H9 (cell line): ENCODE data around the gene PIMREG. TPM values are rescaled to one million over a fixed set of nuclear protein-coding genes. Genes with fewer than 3 reads are reported as not detected.

Experiments used
- DNase-seq: peaks from one replicate; pipeline ENCODE4 v3.0.0-alpha.2; 2017
- H2AFZ ChIP-seq: one replicate; pipeline ENCODE4 v1.6.1; 2013; ENCODE audit warnings: mild to moderate bottlenecking, low read length, control low read depth, moderate library complexity
- H2AK5ac ChIP-seq: 2 replicates; pipeline ENCODE4 v1.6.1; 2013; ENCODE audit warnings: low read length, control low read depth, mixed read lengths; ENCODE audit not compliant: insufficient read length
- H2BK120ac ChIP-seq: one replicate; pipeline ENCODE4 v1.6.1; 2013; ENCODE audit warnings: low read depth, mild to moderate bottlenecking, low read length, control low read depth, inconsistent platforms; ENCODE audit not compliant: poor library complexity, severe bottlenecking
- H2BK12ac ChIP-seq: 2 replicates; pipeline ENCODE4 v1.6.1; 2013; ENCODE audit warnings: low read length, control low read depth, mixed read lengths, low read depth; ENCODE audit not compliant: insufficient read length
- H2BK15ac ChIP-seq: 2 replicates; pipeline ENCODE4 v1.6.1; 2013; ENCODE audit warnings: low read depth, low read length, control low read depth
- H2BK20ac ChIP-seq: one replicate; pipeline ENCODE4 v1.6.1; 2013; ENCODE audit warnings: low read depth, mild to moderate bottlenecking, low read length, control low read depth, inconsistent platforms; ENCODE audit not compliant: poor library complexity, severe bottlenecking
- H2BK5ac ChIP-seq: 2 replicates; pipeline ENCODE4 v1.6.1; 2013; ENCODE audit warnings: low read length, control low read depth, mixed read lengths; ENCODE audit not compliant: insufficient read length
- H3K14ac ChIP-seq: 2 replicates; pipeline ENCODE4 v1.6.1; 2013; ENCODE audit warnings: low read length, control low read depth; ENCODE audit not compliant: insufficient read depth
- H3K18ac ChIP-seq: 2 replicates; pipeline ENCODE4 v1.6.1; 2013; ENCODE audit warnings: low read depth, mild to moderate bottlenecking, mixed read lengths, low read length, control low read depth; ENCODE audit not compliant: insufficient read length
- H3K23ac ChIP-seq: 2 replicates; pipeline ENCODE4 v1.6.1; 2013; ENCODE audit warnings: low read length, control low read depth, mixed read lengths, low read depth; ENCODE audit not compliant: insufficient read length
- H3K23me2 ChIP-seq: 2 replicates; pipeline ENCODE4 v1.6.1; 2013; ENCODE audit warnings: low read depth, mild to moderate bottlenecking, mixed read lengths, low read length, control low read depth; ENCODE audit not compliant: insufficient read length, poor library complexity, severe bottlenecking
- H3K27ac ChIP-seq: 2 replicates; pipeline ENCODE4 v1.5.1; 2013; ENCODE audit warnings: low read length, control low read depth, mixed read lengths, low read depth; ENCODE audit not compliant: insufficient read length
- H3K27me3 ChIP-seq: 2 replicates; pipeline ENCODE4 v1.6.1; 2013; ENCODE audit warnings: low read length, control low read depth, inconsistent platforms; ENCODE audit not compliant: insufficient read depth
- H3K4ac ChIP-seq: 2 replicates; pipeline ENCODE4 v1.6.1; 2013; ENCODE audit warnings: low read depth, mild to moderate bottlenecking, control low read depth, inconsistent platforms, low read length, moderate library complexity
- H3K4me1 ChIP-seq: 2 replicates; pipeline ENCODE4 v1.6.1; 2013; ENCODE audit warnings: low read length, control low read depth, inconsistent platforms; ENCODE audit not compliant: insufficient read depth
- H3K4me2 ChIP-seq: 2 replicates; pipeline ENCODE4 v1.6.1; 2013; ENCODE audit warnings: low read length, control low read depth, mixed read lengths; ENCODE audit not compliant: insufficient read length, insufficient read depth
- H3K56ac ChIP-seq: 2 replicates; pipeline ENCODE4 v1.6.1; 2013; ENCODE audit warnings: low read depth, mild to moderate bottlenecking, mixed read lengths, low read length, control low read depth; ENCODE audit not compliant: insufficient read length
- H3K79me1 ChIP-seq: 2 replicates; pipeline ENCODE4 v1.6.1; 2013; ENCODE audit warnings: low read depth, mild to moderate bottlenecking, moderate library complexity, low read length, control low read depth, inconsistent platforms; ENCODE audit not compliant: insufficient read depth, poor library complexity, severe bottlenecking
- H3K79me2 ChIP-seq: 2 replicates; pipeline ENCODE4 v1.6.1; 2013; ENCODE audit warnings: low read length, control low read depth, inconsistent platforms; ENCODE audit not compliant: insufficient read depth
- H3K9ac ChIP-seq: 2 replicates; pipeline ENCODE4 v1.6.1; 2013; ENCODE audit warnings: low read length, control low read depth, mixed read lengths; ENCODE audit not compliant: insufficient read length; ENCODE audit errors: extremely low read depth
- H3K9me3 ChIP-seq: one replicate; pipeline ENCODE4 v1.6.1; 2013; ENCODE audit warnings: low read depth, low read length, inconsistent platforms; ENCODE audit not compliant: control insufficient read depth
- H3T11ph ChIP-seq: one replicate; pipeline ENCODE4 v1.6.1; 2013; ENCODE audit warnings: mild to moderate bottlenecking, low read length, control low read depth, inconsistent platforms
- H4K20me1 ChIP-seq: one replicate; pipeline ENCODE4 v1.6.1; 2013; ENCODE audit not compliant: control insufficient read depth, insufficient read length, insufficient read depth
- H4K5ac ChIP-seq: 2 replicates; pipeline ENCODE4 v1.6.1; 2013; ENCODE audit warnings: low read depth, mild to moderate bottlenecking, mixed read lengths, low read length, control low read depth; ENCODE audit not compliant: insufficient read length
- H4K8ac ChIP-seq: replicated peaks from 2 replicates; pipeline ENCODE4 v1.6.1; 2013; ENCODE audit warnings: low read length, control low read depth, mixed read lengths, low read depth; ENCODE audit not compliant: insufficient read length
- H4K91ac ChIP-seq: 2 replicates; pipeline ENCODE4 v1.6.1; 2013; ENCODE audit warnings: low read depth, mild to moderate bottlenecking, moderate library complexity, mixed read lengths, low read length, control low read depth; ENCODE audit not compliant: insufficient read length
- H3K27ac Mint-ChIP-seq, 3 experiments: 2 replicates in 2 of 3; 3 replicates in 1 of 3; pipeline ENCODE4 v1.8.0; 2020 to 2021; ENCODE audit warnings: mixed read lengths in 3 of 3, mild to moderate bottlenecking in 1 of 3, moderate library complexity in 1 of 3
- H3K27me3 Mint-ChIP-seq: 2 replicates; pipeline ENCODE4 v1.8.0; 2021; ENCODE audit warnings: low read depth, mild to moderate bottlenecking, moderate library complexity, mixed read lengths
- H3K36me3 Mint-ChIP-seq, 3 experiments: 2 replicates in 2 of 3; 3 replicates in 1 of 3; pipeline ENCODE4 v1.8.0; 2020 to 2021; ENCODE audit warnings: low read depth in 3 of 3, mixed read lengths in 3 of 3; ENCODE audit not compliant: insufficient read depth in 1 of 3
- H3K4me1 Mint-ChIP-seq, 2 experiments: 2 replicates each; pipeline ENCODE4 v1.8.0; 2020; ENCODE audit warnings: mixed read lengths in 2 of 2
- H3K4me3 Mint-ChIP-seq, 2 experiments: 2 replicates in 1 of 2; 3 replicates in 1 of 2; pipeline ENCODE4 v1.8.0; 2020 to 2021; ENCODE audit warnings: mild to moderate bottlenecking in 2 of 2, mixed read lengths in 2 of 2, moderate library complexity in 1 of 2
- H3K9me3 Mint-ChIP-seq, 2 experiments: 2 replicates in 1 of 2; 3 replicates in 1 of 2; pipeline ENCODE4 v1.8.0; 2020; ENCODE audit warnings: mild to moderate bottlenecking in 2 of 2, mixed read lengths in 2 of 2, moderate library complexity in 1 of 2
- CTCF ChIP-seq: fragments of 200-600 bp; sonication (generic); conservative IDR thresholded peaks from 3 replicates; pipeline ENCODE4 v1.8.0; 2021; ENCODE audit warnings: antibody characterized with exemption, mild to moderate bottlenecking
- WGBS: extraction: QIAGEN DNeasy Blood & Tissue Kit; methylation state at CpG from one replicate; pipeline ENCODE4 v1.1.7; 2013; ENCODE audit warnings: missing lambda C conversion rate, low lambda C conversion rate, mixed read lengths; ENCODE audit not compliant: insufficient read length; ENCODE audit errors: extremely low coverage; 5-methylcytosine and 5-hydroxymethylcytosine counted together
- total RNA-seq: library from RNA; stranded (reverse); gene quantifications from 2 replicates; pipeline ENCODE4 v1.2.1, GENCODE V29; 2021

The PIMREG gene
- total RNA-seq, 1 experiment from 2014 or later = 91.6 TPM

DNA sequence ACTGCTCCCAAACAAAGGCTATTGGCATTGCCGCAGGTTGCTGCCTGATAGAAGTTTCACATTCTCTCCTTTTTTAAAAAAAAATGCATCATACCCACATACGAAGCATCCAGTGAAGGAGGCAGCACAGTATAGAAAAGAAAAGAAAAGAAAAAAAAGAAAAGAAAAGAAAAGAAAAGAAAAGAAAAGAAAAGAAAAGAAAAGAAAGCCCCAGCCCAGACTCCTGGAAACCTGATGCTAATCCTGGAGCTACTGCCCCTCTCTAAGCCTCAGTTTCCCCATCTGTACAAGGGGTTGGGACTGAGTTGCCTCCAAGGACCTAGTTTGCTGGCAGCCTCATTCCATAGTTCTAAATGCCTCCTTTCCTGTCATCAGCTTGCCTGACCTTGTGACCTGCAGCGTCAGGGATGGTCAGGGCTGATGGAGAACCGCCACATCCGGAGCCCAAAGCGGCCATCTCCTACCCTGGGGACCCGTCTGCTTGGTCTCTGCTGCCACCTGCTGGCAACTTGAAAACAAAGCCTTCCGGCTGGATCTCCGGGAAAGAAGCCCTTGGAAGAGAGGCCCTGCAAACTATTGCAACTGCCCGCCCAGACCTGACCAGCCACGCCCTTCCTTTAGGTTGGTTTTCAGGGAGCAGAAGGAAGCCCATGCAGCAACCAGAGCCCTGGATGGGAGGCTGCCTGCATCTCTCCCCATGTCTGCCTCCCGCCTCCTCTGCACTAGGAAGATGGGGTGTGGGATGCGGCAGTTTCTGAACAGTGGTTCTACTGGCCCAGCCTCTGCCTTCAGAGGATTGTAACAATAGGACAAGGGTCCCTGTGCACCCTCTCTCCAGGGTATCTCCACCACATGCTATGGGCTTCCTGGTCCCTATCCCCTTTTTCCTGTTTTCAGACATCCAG is 22.3 kb upstream of the PIMREG start:
- Histone ChIP-seq H3K4me2 (no peak overlapping the region), H2AFZ (no peak overlapping the region), H2AK5ac (no peak overlapping the region), H3K9me3 (no peaks in the 10 kb centered on the region), H4K5ac (no peak overlapping the region), H3K27ac (no peak overlapping the region), H3T11ph (no peak overlapping the region), H3K9ac (no peak overlapping the region), H3K79me2 (no peaks in the 10 kb centered on the region), H4K91ac (no peak overlapping the region), H2BK20ac (no peak overlapping the region), H3K23ac (no peak overlapping the region), H3K14ac (no peak overlapping the region), H3K23me2 (no peaks in the 10 kb centered on the region), H2BK12ac (no peak overlapping the region), H4K8ac (no peak overlapping the region), H2BK120ac (no peak overlapping the region), H2BK5ac (no peak overlapping the region), H4K20me1 (no peaks in the 10 kb centered on the region), H3K18ac (no peak overlapping the region), H3K27me3 (no peaks in the 10 kb centered on the region), H3K4me1 (no peaks in the 10 kb centered on the region), H3K56ac (no peak overlapping the region), H3K4ac (no peak overlapping the region), H3K79me1 (no peaks in the 10 kb centered on the region), H2BK15ac (no peak overlapping the region)
- H3K9me3 Mint-ChIP-seq = no peaks in the 10 kb centered on the region
- peaks cover 16 to 21% of the 10 kb centered on the region in 2 experiments for H3K4me1 Mint-ChIP-seq
- H3K27me3 Mint-ChIP-seq = peaks cover 1% of the 10 kb centered on the region
- WGBS = no CpG with 5 or more reads among the region's 13 CpGs
- no peaks in the 10 kb centered on the region for H3K36me3 Mint-ChIP-seq
- peak; percentile 92 for TF ChIP-seq CTCF
- peak; percentile 95 for DNase-seq
- 0 out of 7 replicates have a peak overlapping the region, but pooled peaks of 1 of the 3 experiments have one; percentile 18 for H3K27ac Mint-ChIP-seq
- no peak overlapping the region for H3K4me3 Mint-ChIP-seq
